HUES48 (cell line): ENCODE results near the gene PPP1R16B.

Experiments used
- H3K27ac ChIP-seq: one replicate; pipeline ENCODE4 v1.7.0; 2013; ENCODE audit warnings: low read depth, low read length, inconsistent platforms
- H3K27me3 ChIP-seq: 2 replicates; pipeline ENCODE4 v1.6.1; 2013; ENCODE audit warnings: mild to moderate bottlenecking, low read length; ENCODE audit not compliant: control insufficient read depth, insufficient read depth
- H3K36me3 ChIP-seq: 2 replicates; pipeline ENCODE4 v1.6.1; 2013; ENCODE audit warnings: low read length; ENCODE audit not compliant: control insufficient read depth, insufficient read depth
- H3K4me1 ChIP-seq: 2 replicates; pipeline ENCODE4 v1.6.1; 2013; ENCODE audit warnings: mild to moderate bottlenecking, low read length; ENCODE audit not compliant: control insufficient read depth, insufficient read depth
- H3K4me3 ChIP-seq: 2 replicates; pipeline ENCODE4 v1.5.1; 2013; ENCODE audit warnings: mild to moderate bottlenecking, low read depth, low read length
- H3K9ac ChIP-seq: 2 replicates; pipeline ENCODE4 v1.6.1; 2013; ENCODE audit warnings: mild to moderate bottlenecking, low read depth, low read length, moderate library complexity
- H3K9me3 ChIP-seq: 2 replicates; pipeline ENCODE4 v1.6.1; 2013; ENCODE audit warnings: low read length; ENCODE audit not compliant: control insufficient read depth, insufficient read depth

Gene PPP1R16B

GRCh38 chr20:38805502-38805957 is at the start of gene PPP1R16B:
PPP1R16B (plus strand) TSS chr20:38805697; CDS start chr20:38835926, 30,229 bp downstream.
- H3K27ac ChIP-seq, result peak within 1 kb of the TSS; percentile 95
- H3K36me3 ChIP-seq, result no peaks in the 10 kb centered on the region
- H3K27me3 ChIP-seq, result peaks cover 17% of the 10 kb centered on the region
- H3K4me3 ChIP-seq, result peak within 1 kb of the TSS; percentile 68
- H3K9ac ChIP-seq, result peak within 1 kb of the TSS; percentile 57
- no peaks in the 10 kb centered on the region for H3K9me3 ChIP-seq
- peaks cover 24% of the 10 kb centered on the region for H3K4me1 ChIP-seq

GRCh38 chr20:38757145-38757775 is 48.2 kb upstream of the PPP1R16B start:
- no peaks in the 10 kb centered on the region for H3K4me1 ChIP-seq
- H3K9ac ChIP-seq, result no peak overlapping the region
- no peaks in the 10 kb centered on the region for H3K27me3 ChIP-seq
- no peaks in the 10 kb centered on the region for H3K9me3 ChIP-seq
- no peak overlapping the region for H3K4me3 ChIP-seq
- H3K27ac ChIP-seq, result no peak overlapping the region
- peaks cover 81% of the 10 kb centered on the region for H3K36me3 ChIP-seq

- Histone ChIP-seq H3K4me1 (no peaks in the 10 kb centered on the region), H3K27me3 (no peaks in the 10 kb centered on the region), H3K27ac (no peak overlapping the region), H3K4me3 (no peak overlapping the region), H3K9me3 (no peaks in the 10 kb centered on the region), H3K9ac (no peak overlapping the region), H3K36me3 (peaks cover 87% of the 10 kb centered on the region)
These were observed 46.4 kb upstream of the PPP1R16B start for GRCh38 chr20:38759106-38759505.

- H3K9me3 ChIP-seq, result no peaks in the 10 kb centered on the region
- peaks cover 83% of the 10 kb centered on the region for H3K36me3 ChIP-seq
These were observed 44.5 kb upstream of the PPP1R16B start for GRCh38 chr20:38760978-38761377.

DNA sequence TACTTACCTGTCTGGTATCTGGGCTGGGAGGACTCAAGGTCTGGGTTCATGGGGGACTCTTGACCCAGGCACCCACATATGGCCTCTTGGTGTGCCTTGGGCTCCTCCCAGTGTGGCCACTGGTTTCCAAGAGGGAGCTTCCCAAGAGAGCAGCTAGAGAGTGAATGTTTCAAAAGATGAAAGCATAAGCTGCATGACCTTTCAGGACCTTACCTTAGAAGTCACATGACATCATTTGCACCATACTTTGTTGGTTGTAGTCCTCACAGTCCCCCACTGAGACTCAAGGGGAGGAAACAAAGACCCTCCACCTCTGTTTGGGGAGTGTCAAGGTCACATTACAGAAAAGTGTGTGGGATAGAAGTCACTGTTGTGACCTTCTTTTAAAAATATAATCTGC is 43.3 kb upstream of the PPP1R16B start:
- H3K9me3 ChIP-seq, result no peaks in the 10 kb centered on the region
- H3K4me1 ChIP-seq, result no peaks in the 10 kb centered on the region; the same call in 1 of the 2 replicates

More at GRCh38 chr20:38760978-38761377, 44.5 kb upstream of the PPP1R16B start:
- Histone ChIP-seq H3K4me3 (no peak overlapping the region), H3K27me3 (no peaks in the 10 kb centered on the region), H3K4me1 (no peaks in the 10 kb centered on the region), H3K9ac (no peak overlapping the region), H3K27ac (no peak overlapping the region)

DNA sequence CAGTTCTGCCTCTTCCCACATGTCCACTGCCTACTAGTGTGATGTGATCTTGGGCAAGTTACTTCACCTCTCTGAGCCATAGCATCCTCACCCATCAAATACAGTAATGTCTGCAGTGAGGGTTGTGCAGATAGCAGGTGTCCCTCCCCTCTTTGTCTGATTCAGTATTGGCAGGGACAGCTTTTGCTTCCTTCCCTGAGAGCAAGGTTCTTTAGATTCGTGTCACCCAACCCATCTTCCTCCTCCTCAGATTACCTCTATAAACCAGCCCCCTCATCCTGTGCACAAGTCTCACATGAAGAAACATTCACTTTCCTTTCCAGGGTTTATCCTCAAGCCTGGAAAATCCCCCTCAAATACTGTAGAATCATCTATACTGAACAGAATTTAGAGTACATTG is 41.9 kb upstream of the PPP1R16B start:
- no peak overlapping the region for H3K9ac ChIP-seq
- peaks cover 86% of the 10 kb centered on the region for H3K36me3 ChIP-seq
- no peak overlapping the region for H3K27ac ChIP-seq

More for the DNA sequence above, 43.3 kb upstream of the PPP1R16B start:
- Histone ChIP-seq H3K9ac (no peak overlapping the region), H3K36me3 (peaks cover 83% of the 10 kb centered on the region), H3K4me3 (no peak overlapping the region), H3K27me3 (no peaks in the 10 kb centered on the region), H3K27ac (no peak overlapping the region)

DNA sequence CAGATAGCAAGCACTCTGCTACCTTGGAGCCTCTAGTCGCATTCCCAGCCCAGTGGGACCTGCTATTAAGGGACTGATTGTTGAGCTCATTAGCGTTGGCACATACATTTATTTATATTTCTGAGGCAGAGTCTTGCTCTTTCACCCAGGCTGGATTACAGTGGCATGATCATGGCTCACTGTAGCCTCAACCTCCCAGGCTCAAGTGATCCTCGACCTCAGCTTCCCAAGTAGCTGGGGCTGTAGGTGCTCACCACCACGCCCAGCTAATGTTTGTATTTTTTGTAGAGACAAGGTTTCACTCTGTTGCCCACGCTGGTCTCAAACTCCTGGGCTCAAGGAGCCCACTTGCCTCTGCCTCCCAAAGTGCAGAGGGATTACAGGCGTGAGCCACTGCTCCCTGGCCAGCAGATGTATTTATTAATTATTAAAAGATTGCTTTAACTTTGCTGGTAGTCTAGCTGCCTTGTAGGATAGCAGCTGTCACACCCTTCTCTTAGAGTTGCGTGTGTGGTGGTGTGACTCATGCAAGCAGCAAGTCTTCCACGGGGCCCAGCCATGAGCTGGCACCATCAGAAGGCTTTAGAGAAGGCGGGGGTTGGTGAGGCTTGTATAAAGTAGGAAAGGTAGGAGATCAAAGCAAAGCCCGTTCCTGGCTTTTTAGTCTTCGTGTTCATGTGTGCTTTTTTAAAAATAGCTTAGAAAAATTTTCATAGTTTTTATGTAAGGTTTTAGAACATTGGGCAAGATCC is 40.8 kb upstream of the PPP1R16B start:
- Histone ChIP-seq H3K9me3 (no peaks in the 10 kb centered on the region), H3K4me1 (no peaks in the 10 kb centered on the region; the same call in 1 of the 2 replicates), H3K27ac (no peak overlapping the region), H3K9ac (no peak overlapping the region), H3K4me3 (no peak overlapping the region), H3K27me3 (no peaks in the 10 kb centered on the region), H3K36me3 (peaks cover 80% of the 10 kb centered on the region)

More for the DNA sequence above, 41.9 kb upstream of the PPP1R16B start:
- H3K4me3 ChIP-seq, result no peak overlapping the region
- no peaks in the 10 kb centered on the region; the same call in 1 of the 2 replicates for H3K4me1 ChIP-seq
- H3K27me3 ChIP-seq, result no peaks in the 10 kb centered on the region
- H3K9me3 ChIP-seq, result no peaks in the 10 kb centered on the region

GRCh38 chr20:38766071-38766470 is 39.4 kb upstream of the PPP1R16B start:
- H3K27me3 ChIP-seq, result no peaks in the 10 kb centered on the region
- H3K36me3 ChIP-seq, result peaks cover 84% of the 10 kb centered on the region
- no peak overlapping the region for H3K27ac ChIP-seq
- H3K9me3 ChIP-seq, result no peaks in the 10 kb centered on the region
- H3K4me3 ChIP-seq, result no peak overlapping the region
- H3K9ac ChIP-seq, result no peak overlapping the region
- no peaks in the 10 kb centered on the region; the same call in 1 of the 2 replicates for H3K4me1 ChIP-seq

DNA sequence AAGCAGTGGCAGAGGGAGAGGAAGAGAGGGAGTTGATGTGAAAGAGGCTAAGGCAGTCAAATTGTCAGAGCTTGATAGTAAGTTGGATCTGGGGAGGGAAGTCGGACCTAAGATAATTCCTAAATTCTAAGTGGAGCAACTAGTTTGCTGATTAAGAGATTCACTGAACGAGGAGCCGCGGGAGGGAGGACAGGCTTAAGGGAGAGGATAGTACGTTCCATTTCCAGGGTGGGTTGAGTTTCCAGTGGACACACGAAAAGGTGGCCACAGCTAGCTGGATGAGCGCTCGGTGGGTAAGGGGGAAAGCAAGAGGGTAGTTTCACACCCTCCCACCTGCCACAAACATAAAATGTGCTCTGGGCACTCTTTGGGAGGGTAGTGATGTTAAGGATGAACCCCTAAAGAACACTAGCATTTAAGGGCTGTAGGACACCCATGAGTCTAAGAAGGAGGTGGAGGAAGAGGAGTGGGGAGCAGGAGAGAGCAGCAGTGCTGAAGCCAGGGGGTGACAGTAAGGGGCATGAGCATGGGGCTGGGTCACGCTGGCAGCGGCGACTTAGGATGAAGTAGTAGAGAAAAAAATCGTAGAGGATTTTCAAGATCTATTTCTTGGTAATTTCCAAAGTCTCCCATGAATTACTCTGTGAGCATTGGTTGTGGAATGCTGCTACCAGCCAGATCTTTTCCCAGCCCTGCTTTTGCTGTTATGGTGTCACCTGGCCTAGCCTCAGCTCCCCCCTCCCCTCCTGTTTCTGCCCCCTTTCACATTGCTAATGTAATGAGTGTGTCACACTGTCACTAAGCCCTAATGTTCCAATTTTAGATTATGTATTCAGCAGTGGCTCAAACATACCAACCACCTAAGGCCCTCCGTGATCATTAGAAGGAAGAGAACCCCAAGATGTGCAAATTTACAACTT is 35.9 kb upstream of the PPP1R16B start:
- Histone ChIP-seq H3K9me3 (0 out of 2 replicates have a peak, but pooled peaks cover 5% of the 10 kb centered on the region), H3K4me1 (no peaks in the 10 kb centered on the region; the same call in 1 of the 2 replicates), H3K27ac (no peak overlapping the region), H3K9ac (no peak overlapping the region), H3K27me3 (no peaks in the 10 kb centered on the region), H3K4me3 (no peak overlapping the region), H3K36me3 (peaks cover 83% of the 10 kb centered on the region)

GRCh38 chr20:38770546-38770945 is 35.0 kb upstream of the PPP1R16B start:
- H3K9ac ChIP-seq, result no peak overlapping the region

More at GRCh38 chr20:38770546-38770945, 35.0 kb upstream of the PPP1R16B start:
- Histone ChIP-seq H3K9me3 (0 out of 2 replicates have a peak, but pooled peaks cover 5% of the 10 kb centered on the region), H3K27me3 (no peaks in the 10 kb centered on the region), H3K36me3 (peaks cover 80% of the 10 kb centered on the region), H3K4me3 (no peak overlapping the region), H3K4me1 (no peaks in the 10 kb centered on the region; the same call in 1 of the 2 replicates), H3K27ac (no peak overlapping the region)
